BE2C (cell line): Measurements from ENCODE around the gene ITGA8.

ENCODE experiments used
- DNase-seq: peaks from one replicate; pipeline ENCODE4 v3.0.0-alpha.2; 2020
- H3K27me3 ChIP-seq: fragments of 250-450 bp; sonication (Bioruptor Pico); 2 replicates; pipeline ENCODE4 v1.5.1; 2020; ENCODE audit warnings: mild to moderate bottlenecking
- H3K36me3 ChIP-seq: fragments of 250-450 bp; sonication (Bioruptor Pico); 2 replicates; pipeline ENCODE4 v1.5.1; 2020; ENCODE audit warnings: mild to moderate bottlenecking
- H3K4me1 ChIP-seq: fragments of 250-450 bp; sonication (Bioruptor Pico); 2 replicates; pipeline ENCODE4 v1.5.1; 2020
- H3K4me3 ChIP-seq: 2 replicates; pipeline ENCODE4 v1.5.1; 2011; ENCODE audit warnings: low read depth, low read length
- H3K9me3 ChIP-seq: fragments of 250-450 bp; sonication (Bioruptor Pico); 2 replicates; pipeline ENCODE4 v1.5.1; 2020
- CTCF ChIP-seq: IDR thresholded peaks from 2 replicates; pipeline ENCODE4 v1.5.1; 2012; ENCODE audit warnings: mild to moderate bottlenecking, low read depth, low read length

ITGA8 gene

DNA sequence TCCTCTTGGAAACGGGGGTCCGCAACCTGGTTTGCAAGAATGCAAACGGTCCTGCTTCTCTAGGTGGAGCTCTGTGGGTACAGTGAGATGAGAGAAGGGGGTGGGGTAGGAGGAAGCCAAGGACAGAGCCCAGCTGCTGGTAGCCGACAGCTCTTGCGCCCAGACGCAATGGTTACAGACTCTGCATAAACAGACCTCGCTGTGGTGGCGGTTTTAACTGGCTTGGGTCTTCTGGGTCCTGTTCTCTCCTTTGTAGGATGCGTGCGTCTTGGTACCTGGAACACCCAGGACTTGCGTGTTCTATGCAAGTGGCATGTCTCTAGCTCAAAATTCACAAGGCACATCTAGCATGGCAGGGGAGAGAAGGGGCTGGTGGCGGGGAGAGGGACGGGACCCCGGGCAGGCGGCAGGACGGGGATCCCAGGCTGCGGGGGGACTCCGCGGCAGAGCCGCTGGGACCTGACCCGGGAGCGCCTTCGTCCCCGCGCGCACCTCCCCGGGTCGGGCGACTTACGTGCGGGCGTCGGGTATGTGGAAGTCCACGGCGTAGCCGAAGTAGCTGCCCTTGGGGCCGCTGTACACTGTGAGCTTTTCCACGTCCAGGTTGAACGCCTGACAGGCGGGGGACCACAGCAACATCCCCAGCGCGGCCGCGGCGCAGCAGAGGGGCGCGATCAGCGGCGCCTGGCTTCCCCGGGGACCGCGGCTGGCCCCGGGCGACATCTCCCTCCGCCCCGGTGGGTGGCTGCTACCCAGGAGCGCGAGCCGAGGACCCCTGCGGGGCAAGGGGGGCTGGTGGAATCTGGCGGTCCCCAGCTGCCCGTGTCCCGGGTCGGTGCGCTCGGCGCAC is 448 bp downstream of the ITGA8 start:
- no peak for TF ChIP-seq CTCF
- H3K4me1 ChIP-seq, result no peaks in the 10 kb centered on the region
- peaks cover 72% of the 10 kb centered on the region for H3K27me3 ChIP-seq
- peak overlapping the region; percentile 14; the same call in 1 of the 2 replicates for H3K4me3 ChIP-seq
- DNase-seq, result peak; percentile 6
- H3K9me3 ChIP-seq, result no peaks in the 10 kb centered on the region
- no peaks in the 10 kb centered on the region for H3K36me3 ChIP-seq

- DNase-seq, result peak; percentile 4
- peaks cover 72% of the 10 kb centered on the region for H3K27me3 ChIP-seq
- no peaks in the 10 kb centered on the region for H3K9me3 ChIP-seq
- no peaks in the 10 kb centered on the region for H3K36me3 ChIP-seq
- H3K4me1 ChIP-seq, result no peaks in the 10 kb centered on the region
- no peak for TF ChIP-seq CTCF
- no peak overlapping the region for H3K4me3 ChIP-seq
Measured at GRCh38 chr10:15718694-15719048, 1.1 kb downstream of the ITGA8 start.

GRCh38 chr10:15715619-15716227 is 4.0 kb downstream of the ITGA8 start:
- Histone ChIP-seq H3K4me3 (no peak overlapping the region), H3K27me3 (peaks cover 57% of the 10 kb centered on the region), H3K4me1 (no peaks in the 10 kb centered on the region), H3K9me3 (no peaks in the 10 kb centered on the region), H3K36me3 (no peaks in the 10 kb centered on the region)
- peak; percentile 12 for DNase-seq
- peak; percentile 59 for TF ChIP-seq CTCF

DNA sequence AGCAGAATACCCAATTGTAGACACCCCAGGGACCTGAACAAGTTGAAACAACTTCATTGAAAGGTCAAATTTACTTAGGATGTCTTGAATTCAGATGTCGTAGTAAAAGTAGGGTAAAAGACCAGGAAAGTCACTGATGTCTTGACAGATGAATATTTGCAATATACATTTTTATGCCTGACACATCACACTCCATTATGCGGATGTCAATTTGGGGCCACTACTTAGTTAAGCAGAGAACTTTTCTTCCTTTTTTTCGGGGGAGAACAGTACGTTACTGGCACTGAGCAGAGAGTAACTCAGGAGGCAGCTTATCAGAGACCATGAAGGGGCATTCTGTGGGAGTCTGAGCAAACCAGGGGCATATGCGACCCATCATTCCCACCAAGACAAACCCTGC is 4.9 kb downstream of the ITGA8 start:
- no peak for TF ChIP-seq CTCF
- H3K4me1 ChIP-seq, result no peaks in the 10 kb centered on the region
- H3K27me3 ChIP-seq, result peaks cover 51% of the 10 kb centered on the region
- DNase-seq, result no peak
- H3K9me3 ChIP-seq, result no peaks in the 10 kb centered on the region
- H3K4me3 ChIP-seq, result no peak overlapping the region
- H3K36me3 ChIP-seq, result no peaks in the 10 kb centered on the region

- DNase-seq, result no peak
- no peaks in the 10 kb centered on the region for H3K4me1 ChIP-seq
- peaks cover 33% of the 10 kb centered on the region for H3K27me3 ChIP-seq
- no peak overlapping the region for H3K4me3 ChIP-seq
- no peaks in the 10 kb centered on the region for H3K9me3 ChIP-seq
- H3K36me3 ChIP-seq, result no peaks in the 10 kb centered on the region
- no peak for TF ChIP-seq CTCF
Measured at GRCh38 chr10:15712883-15713282, 6.8 kb downstream of the ITGA8 start.

GRCh38 chr10:15710455-15710854 is 9.3 kb downstream of the ITGA8 start:
- H3K4me3 ChIP-seq, result no peak overlapping the region
- no peaks in the 10 kb centered on the region for H3K36me3 ChIP-seq
- H3K4me1 ChIP-seq, result no peaks in the 10 kb centered on the region
- TF ChIP-seq CTCF, result no peak
- H3K9me3 ChIP-seq, result no peaks in the 10 kb centered on the region
- no peak for DNase-seq
- peaks cover 14% of the 10 kb centered on the region for H3K27me3 ChIP-seq
